ENCODE data around the gene PI4KA. TPM values are rescaled to one million over a fixed set of nuclear protein-coding genes. Genes with fewer than 3 reads are reported as not detected.

Gene PI4KA
- total RNA-seq, 1 experiment from 2014 or later = 54.3 TPM

DNA sequence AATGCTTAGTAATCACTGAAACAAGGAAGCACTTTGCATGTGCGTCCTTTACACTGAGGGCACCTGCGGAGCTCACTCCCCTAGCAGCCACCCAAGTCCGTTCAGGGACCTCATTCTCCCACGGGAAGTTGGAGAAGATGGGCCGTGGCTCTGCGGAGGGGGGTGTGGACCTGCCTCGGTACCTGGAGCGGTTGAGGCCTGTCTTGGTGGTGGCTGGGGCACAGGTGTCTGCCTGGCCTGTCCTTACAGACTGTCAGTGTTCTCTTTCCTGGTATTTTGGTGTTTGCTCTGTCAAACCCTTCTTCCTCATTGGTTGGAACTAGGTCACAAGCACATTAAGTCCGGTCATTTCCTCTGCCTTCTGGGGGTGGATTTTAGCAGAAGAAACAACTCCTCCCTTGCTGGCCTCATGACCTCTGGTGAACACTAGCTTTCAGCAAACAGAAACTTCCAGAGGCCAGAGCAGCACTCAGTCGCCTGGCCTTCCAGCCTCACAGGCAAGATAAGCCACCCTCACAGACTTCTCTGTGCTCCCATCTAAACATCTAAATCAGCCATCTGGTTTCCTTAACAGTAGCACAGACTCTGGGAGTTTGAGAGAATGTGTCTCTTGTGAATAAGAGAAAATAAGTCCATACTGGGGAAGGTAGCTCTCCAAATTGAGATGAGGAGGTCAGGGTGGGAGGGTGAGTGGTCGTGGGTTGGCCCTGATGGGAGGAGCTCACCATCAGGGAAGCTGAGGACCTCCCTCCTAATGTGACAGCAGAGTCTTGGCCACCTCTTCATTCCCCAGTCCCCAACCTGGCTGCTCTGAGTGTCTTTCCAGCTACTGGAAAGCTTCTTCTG, 8.8 kb upstream of the PI4KA start:
- H3K9me3 ChIP-seq (ENCODE audit: control insufficient read depth, insufficient read depth, low read depth, low read length) = no peaks in the 10 kb centered on the region
- DNase-seq (ENCODE audit: low read depth, low spot score) = no peak
- no peak overlapping the region for H3K4me3 ChIP-seq (ENCODE audit: low read depth in 2 of 2, low read length in 2 of 2)
- ChIA-PET POLR2A (no interaction called here), CTCF (interaction anchor here (0.6 kb wide), 1 partner anchor 50 kb away, joined by 4 read pairs; the partner anchor contains the start of gene CRKL)
- BruUV-seq (replicated peaks) = no TSS peak
- H3K27ac ChIP-seq (ENCODE audit: low read length) = no peak overlapping the region
- TF ChIP-seq SIN3A (IDR thresholded peaks at IDR 0.05; ENCODE audit: borderline replicate concordance, insufficient read depth, low read depth, low read length) = no peak
- no peak for TF ChIP-seq TCF7L2 (IDR thresholded peaks at IDR 0.05; ENCODE audit: low read depth, low read length)
- no peak for TF ChIP-seq POLR2AphosphoS5 (IDR thresholded peaks at IDR 0.05; ENCODE audit: low read depth, low read length)
- no peak for TF ChIP-seq REST (IDR thresholded peaks at IDR 0.05; ENCODE audit: insufficient read depth in 1 of 2, low read depth in 2 of 2, low read length in 1 of 2)
- no peak for TF ChIP-seq CTCF (IDR thresholded peaks at IDR 0.05)
- intact Hi-C loops (cut with micrococcal nuclease; ENCODE audit: unreplicated experiment) (no loop called here), in situ Hi-C loops (cut with HindIII; ENCODE audit: low pct_unique_long_range_greater_than_20kb, low sequenced_read_pairs) (no loop called here)
- H3K27me3 ChIP-seq (ENCODE audit: control insufficient read depth, insufficient read depth, low read length) = no peaks in the 10 kb centered on the region
- ATAC-seq = no peak
- H3K4me1 ChIP-seq (ENCODE audit: control insufficient read depth, insufficient read depth, low read length) = no peaks in the 10 kb centered on the region
- no peaks in the 10 kb centered on the region; the same call in 1 of the 2 replicates for H3K36me3 ChIP-seq (ENCODE audit: control insufficient read depth, insufficient read depth, low read length)

GRCh38 chr22:20866736-20867135, 8.1 kb upstream of the PI4KA start:
- POLR2A ChIA-PET = no interaction called here
- BruUV-seq (replicated peaks) = no TSS peak
- Histone ChIP-seq H3K27ac (ENCODE audit: low read length) (no peak overlapping the region), H3K9me3 (ENCODE audit: control insufficient read depth, insufficient read depth, low read depth, low read length) (no peaks in the 10 kb centered on the region), H3K4me1 (ENCODE audit: control insufficient read depth, insufficient read depth, low read length) (no peaks in the 10 kb centered on the region), H3K4me3 (ENCODE audit: low read depth in 2 of 2, low read length in 2 of 2) (no peak overlapping the region), H3K36me3 (ENCODE audit: control insufficient read depth, insufficient read depth, low read length) (no peaks in the 10 kb centered on the region; the same call in 1 of the 2 replicates), H3K27me3 (ENCODE audit: control insufficient read depth, insufficient read depth, low read length) (no peaks in the 10 kb centered on the region)
- in situ Hi-C loops (cut with HindIII; ENCODE audit: low pct_unique_long_range_greater_than_20kb, low sequenced_read_pairs) (no loop called here), intact Hi-C loops (cut with micrococcal nuclease; ENCODE audit: unreplicated experiment) (no loop called here)
- DNase-seq (ENCODE audit: low read depth, low spot score) (no peak), ATAC-seq (no peak)
- no peak for TF ChIP-seq CTCF (IDR thresholded peaks at IDR 0.05)
- no peak for TF ChIP-seq REST (IDR thresholded peaks at IDR 0.05; ENCODE audit: insufficient read depth in 1 of 2, low read depth in 2 of 2, low read length in 1 of 2)
- no peak for TF ChIP-seq SIN3A (IDR thresholded peaks at IDR 0.05; ENCODE audit: borderline replicate concordance, insufficient read depth, low read depth, low read length)
- no peak for TF ChIP-seq TCF7L2 (IDR thresholded peaks at IDR 0.05; ENCODE audit: low read depth, low read length)
- TF ChIP-seq POLR2AphosphoS5 (IDR thresholded peaks at IDR 0.05; ENCODE audit: low read depth, low read length) = no peak
- CTCF ChIA-PET = interaction anchor here (0.6 kb wide), 1 partner anchor 51 kb away, joined by 4 read pairs; the partner anchor contains the start of gene CRKL
